CD4-positive, alpha-beta T cell treated with Interleukin-6 for 4 hours (primary cell): Measurements from ENCODE around the gene BACH1.

Experiments
- DNase-seq: peaks from one replicate; pipeline ENCODE4 v3.0.0-alpha.2; 2020; ENCODE audit warnings: mixed read lengths

The BACH1 gene

DNA sequence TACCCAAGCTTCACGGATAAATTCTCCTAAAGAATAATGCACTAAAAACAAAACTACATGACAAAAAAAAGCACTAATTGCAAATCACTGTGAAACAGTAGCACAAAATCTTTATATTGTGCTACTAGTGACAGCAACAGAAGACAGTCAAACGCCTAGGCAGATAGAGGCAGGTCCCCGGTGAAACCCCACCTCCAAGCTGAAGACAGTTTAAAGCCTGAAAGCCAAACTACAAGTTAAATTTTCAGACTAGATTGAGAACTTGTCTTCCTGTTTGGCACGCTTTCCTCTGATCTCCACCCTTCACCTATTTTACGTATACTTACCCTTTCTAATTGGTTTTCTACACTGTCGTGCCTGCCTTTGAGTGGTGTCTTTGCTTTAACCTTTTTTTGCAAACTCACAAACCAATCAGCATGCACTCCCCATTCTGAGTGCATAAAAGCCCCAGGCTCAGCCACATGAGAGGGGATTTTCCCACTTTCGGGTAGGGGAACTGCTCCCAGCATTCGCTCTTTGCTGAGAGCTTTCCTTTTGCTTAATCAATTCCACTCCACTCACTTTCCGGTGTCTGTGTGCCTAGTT, 3.6 kb upstream of the BACH1 start:
- DNase-seq = peak; percentile 46

DNA sequence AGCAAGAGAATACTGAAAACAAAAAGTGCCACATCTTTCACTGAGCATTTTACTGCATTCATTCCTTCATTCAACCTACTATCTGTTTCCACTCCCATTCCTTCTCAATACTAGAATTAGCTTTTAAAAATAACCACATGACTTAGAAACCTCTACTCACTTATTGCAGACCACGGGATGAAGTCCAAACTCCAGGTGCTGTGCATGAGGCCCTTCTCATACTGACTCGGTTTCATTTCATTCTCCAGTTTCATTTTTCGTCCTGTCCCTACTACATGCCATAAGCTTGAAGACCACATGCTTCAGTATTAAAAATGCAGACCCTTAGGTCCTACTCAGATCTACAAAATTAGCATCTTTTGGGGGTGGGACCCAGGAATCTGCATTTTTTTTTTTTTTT, 2.3 kb upstream of the BACH1 start:
- no peak for DNase-seq

DNA sequence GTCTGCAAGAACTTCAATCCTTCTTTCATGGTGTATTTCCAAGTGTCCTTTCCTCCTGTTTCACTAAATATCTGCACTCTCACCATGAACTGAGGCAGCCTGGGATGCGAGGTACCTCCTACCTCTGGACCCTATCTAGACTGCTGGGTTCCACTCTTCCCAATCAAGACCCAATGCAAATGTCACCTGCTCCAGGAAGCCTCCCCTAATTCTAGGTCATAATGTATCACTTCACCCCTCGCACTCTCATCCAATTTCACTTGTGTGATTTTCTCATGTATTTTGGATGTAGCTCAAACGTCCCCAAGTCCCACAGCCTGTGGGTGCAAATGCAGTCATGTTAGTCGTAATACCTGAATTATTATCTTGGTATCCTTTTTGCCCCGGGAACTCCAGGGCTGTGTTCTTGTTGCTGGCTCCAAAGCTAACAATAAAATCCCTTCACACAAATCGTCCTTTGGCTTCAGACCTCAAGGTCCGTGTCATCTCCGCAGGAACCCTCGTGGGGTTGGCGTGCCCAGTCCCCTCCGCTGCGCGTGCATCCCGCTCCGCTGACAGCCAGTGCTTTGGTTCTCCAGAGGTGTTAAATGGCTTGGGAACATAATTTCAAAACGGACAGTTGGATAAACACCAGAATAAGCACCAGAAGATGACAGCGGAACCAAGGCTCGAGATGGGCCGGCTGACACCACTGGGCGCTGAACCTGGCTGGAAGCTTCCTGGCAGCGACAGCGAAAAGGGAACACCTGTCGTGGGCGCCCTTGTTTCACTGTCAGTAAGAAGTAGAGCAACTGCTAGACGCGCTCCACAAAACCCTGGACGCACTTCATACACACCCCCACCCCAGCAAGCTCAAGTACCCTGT, 1.0 kb upstream of the BACH1 start:
- no peak for DNase-seq

DNA sequence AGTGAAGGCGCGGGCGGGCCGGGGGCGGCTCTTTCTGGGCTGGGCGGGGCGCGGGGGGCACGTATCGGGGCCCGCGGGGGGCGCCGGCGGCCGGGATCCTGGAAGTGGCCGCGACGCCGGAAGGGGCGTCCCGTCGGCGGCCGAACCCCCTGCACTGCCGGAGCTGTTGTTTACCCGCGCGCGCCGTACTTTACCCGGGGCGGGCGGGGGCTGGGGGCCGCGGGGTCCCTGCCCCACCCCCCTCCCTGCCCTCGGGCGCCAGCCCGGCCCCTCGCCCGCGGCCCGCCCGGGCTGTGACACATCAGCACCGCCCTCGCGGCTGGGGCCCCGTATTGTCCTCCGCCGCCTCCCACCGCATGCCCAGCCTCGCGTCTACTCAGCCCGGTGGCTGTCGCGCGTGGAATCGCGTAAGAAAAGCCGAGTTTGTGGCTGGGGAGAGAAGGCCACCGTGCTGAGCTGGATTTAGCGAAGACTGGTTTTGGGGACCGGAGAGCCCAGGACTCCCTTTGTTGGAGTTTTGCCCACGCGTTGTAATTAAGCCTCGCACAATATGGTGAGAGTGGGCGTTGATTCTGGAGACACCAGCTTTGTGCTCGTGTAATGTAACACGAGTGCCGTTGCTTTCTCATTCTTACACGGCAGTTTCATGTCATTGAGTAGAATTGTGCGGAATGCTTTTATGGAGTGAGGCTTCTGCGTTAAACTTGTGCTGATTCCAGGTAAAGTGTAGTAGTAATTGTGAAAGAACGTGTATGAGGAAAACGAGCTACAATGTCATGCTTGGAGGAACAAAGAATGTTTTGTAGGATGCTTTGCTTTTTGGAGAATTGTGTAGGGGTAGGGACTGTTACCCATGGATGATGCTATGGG, 559 bp downstream of the BACH1 start:
- DNase-seq = peak; percentile 76

DNA sequence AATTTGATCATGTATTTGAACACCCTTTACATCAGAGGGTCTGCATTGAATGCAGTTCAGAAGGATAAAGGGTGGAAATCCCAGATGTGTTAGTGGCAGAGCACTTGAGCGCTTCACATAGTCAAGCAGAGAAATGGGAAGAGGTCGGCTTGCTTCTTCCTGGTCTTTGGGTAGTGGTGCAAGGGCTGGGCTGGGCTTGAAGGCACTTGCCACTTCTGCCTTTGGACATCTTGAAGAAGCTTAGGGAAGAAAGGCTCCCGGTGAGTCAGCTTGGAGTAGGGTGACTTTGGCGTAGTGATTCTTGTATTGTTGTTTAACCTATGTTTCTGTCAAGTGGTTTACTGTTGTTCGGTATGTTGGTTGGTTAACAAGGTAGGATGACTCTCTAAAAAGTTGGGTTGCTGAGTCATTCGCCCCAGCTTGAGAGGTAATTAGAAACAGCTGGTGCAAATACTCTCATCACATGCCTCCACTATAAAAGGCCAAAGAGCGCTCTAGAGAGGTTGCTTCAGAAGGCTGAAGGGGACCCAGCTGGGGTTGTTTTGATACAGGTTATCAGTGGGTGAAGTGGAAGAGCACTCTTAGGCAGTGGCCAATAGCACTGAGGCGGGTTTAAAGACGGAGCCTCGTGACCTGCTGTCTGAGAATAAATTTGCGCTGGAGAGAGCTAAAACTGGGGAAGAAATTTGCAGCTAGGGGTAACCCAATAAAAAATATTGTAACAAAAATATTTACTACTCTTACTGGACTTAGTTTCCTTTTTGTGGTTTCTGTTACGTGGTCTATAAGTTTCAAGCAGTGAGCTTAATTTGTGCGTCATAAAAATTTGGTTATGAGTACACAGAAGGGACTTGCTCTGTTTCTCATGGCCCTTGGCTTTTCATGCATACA, 1.4 kb downstream of the BACH1 start:
- DNase-seq = peak; percentile 62

DNA sequence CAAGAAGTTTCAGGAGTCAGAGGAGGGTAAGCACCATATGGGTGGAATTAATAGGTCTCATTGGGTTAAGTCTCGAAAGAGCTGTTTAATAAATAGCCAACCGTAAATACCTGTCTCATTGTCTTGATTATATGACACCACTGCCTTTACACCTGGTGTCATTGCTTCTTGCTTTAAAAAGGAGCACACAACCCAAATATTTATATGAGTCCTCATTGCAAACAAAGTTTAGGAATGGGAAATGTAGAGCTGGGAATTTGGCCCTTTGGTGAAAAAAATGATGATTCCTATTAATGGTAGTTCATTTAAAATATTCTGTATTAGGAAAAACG, 2.1 kb downstream of the BACH1 start:
- DNase-seq = no peak

DNA sequence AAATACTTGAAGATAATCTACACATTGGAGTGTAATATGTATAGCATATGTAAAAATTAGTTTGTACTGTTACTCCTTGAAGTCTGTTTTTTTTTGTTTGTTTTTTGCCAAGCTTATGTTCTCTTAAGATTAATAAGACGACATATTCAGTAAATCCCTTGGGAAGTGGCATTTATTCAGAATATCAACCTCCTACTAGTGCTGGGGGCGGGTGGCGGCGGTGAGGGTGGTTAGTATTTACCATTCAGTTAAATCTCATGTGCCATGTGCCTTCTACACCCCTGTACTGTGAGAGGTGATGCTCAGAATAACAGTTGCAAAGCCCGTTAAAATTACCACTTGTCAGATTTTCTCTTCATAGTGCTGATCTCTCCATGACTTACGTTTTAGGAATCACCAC, 3.0 kb downstream of the BACH1 start:
- DNase-seq = no peak

DNA sequence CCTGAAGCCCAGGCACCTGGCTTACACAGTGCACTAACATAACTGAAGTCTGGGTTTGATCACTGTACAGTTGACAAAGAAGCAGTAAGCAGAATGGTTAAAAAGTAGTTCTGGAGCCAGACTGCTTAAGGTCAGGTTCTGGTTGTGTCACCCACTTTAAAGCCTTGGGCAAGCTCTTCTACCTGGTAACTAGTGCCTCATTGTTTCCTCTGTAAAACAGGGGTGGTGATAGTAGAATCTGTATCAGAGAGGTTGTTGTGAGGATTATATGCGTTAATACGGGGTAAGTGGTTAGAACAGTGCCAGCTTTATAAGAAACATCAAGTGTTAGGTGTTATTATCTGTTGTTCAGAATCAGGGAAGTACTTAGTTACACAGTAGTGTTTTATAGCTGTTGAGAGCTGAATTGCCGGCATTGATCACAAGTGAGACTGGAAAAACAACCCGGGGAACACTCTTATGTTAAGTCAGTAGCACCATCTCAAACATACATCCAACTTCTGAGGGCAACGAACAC, 3.7 kb downstream of the BACH1 start:
- no peak for DNase-seq

DNA sequence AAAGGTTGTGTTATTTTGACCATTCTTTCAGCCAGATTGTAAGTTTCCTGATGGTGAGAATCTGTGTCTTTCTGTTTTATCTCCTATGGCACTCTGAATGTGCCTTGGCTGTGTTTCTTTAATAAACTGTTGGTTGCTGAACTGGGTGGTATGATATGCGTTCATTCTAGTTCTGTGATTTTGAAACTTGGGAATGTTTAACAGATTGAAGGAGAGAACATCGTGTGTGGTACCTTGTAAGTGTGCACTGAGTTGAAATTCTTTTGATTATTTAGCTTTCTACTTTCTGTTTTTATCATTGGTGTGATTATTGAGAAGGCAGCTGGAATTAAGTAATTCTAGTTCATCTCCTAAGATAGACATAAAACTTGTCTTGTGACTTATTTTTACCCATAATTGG, 4.6 kb downstream of the BACH1 start:
- no peak for DNase-seq

DNA sequence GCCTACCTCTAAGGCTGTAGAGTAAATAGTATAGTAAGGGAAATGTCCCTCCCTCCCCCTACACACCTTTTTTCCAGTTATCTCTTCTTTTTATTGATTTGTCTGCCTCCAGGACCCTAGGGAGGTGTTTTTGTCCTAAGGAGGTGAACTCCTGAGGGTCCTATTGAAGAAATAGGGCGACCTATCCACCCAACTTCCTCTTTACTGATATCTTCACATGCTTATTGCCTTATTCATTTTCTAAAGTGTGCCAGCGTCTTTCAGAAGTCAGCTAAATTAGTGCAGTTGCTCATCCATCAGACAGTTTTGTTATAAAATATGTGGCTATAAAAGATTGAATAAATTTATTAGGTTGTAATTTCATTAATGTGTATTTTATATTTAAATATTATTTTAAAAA, 5.9 kb downstream of the BACH1 start:
- no peak for DNase-seq

DNA sequence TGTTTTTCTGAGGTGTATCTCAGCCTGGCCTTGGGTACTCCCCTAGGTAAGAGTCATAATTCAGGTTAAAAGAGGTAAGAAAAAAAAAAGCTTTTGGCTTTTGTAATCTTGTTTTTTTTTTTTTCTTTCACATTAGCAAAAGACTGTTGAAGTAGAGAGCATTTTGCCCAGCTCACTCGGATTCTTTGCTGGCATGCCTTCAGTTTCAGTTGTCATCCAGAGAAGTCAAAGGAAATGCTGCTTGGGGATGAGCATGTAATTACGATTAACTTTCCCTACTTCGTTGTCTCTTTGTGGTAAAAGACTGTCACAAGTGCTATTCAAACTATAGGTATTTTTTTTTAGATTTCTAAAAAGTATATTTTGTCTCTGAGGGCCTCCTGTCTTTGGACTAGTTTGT, 6.3 kb downstream of the BACH1 start:
- no peak for DNase-seq

DNA sequence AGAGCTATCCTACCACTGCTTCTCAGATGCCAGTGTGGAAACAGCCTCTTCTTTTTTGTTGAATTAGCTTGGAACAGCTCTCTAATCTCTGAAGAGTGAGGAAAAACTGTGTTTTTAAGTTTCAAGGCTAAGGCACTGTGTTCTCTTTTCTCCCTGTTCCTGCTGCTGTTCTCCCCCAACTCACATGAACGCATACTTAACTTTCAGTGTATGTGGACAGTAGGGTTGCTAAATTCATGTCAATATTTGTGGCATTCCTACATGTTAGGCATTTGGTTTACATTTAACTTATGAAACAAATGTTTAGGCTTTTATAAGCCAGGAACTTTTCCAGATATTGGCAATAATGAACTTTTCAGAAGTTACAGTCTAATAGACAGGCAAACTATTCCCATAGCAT, 6.8 kb downstream of the BACH1 start:
- no peak for DNase-seq

DNA sequence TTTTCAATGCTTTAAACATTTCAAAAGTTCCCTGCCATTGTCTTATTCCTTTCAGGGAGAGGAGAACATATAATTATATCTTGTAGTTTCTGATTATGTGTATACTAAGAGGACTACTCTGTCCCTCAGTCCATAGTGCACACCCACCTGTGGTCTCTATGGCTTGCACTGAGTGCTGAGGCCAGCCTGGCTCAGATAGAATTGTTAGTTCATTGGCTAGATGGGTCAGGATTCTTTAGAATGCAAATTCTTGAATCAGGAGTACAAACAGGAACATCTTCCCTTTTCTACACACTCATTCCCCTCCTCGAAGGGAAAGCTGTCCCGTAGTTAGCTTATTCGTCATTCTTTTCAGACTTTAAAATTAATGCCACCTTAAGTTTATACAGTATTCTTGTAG, 8.2 kb downstream of the BACH1 start:
- DNase-seq = no peak

DNA sequence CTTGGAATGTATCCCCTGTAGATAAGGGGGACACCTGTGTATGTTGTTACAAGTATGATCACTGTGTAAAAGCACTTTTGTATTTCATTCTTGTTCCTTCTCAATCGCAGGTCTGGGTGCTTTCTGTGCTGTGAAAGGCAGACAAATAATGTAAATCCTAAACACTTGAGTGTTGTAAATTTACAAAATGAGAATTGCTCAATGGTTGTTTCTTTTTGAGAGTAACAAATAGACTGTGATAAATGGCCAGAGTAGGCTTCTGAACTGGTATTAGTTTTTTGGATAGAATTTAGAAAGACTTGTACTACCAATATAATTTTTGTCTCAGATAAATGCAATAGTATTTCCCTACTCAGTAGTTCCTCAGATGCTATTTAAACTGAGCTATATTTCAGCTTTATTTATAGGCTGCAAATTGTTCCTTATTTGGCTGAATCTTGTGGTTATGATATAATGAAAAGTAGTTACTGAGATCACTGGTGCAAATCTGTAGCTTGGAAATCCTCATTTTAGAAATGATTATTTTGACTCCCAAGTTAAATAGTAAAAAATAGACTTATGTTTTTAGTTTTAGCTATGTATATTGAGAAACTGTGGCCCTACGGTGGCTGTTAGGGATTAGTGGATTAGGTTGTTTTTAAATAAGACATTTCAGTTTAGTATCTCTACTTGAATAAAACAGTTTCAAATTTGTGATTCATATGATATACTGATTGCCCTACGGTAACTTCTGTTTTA, 9.2 kb downstream of the BACH1 start:
- no peak for DNase-seq

DNA sequence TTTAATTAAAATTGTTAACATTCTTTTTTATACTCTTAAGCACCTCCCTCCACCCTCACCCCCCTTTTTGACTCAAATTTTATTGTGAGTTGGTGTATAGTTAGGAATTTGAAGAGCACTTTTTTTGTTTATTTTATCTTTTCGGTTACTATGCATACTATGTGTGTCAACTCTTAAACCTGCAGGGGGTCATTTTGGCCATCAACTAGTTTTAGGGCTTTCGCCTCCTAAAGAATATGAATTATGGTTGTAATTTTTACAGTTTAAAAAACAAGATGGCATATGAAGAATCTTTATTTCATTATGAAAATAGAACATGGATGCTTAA, 9.7 kb downstream of the BACH1 start:
- no peak for DNase-seq

DNA sequence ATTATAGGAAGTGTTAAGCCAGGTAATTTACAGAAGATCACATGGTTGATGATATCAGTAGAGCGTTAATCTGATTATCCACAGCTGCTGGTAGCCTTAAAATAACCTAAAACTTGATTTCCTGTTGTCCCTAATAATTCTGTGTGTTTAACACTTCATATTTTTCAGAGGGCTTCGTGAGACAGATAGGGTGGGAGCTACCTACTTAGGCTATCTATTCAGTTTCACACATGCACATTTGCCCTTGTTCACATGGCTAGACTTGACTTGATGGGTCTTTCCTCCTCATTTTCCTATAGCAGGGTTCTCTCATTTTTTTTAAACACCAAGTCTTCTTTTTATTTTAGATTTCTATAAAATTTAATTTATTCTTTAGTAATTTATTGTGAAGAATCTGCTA, 11.0 kb downstream of the BACH1 start:
- DNase-seq = no peak

DNA sequence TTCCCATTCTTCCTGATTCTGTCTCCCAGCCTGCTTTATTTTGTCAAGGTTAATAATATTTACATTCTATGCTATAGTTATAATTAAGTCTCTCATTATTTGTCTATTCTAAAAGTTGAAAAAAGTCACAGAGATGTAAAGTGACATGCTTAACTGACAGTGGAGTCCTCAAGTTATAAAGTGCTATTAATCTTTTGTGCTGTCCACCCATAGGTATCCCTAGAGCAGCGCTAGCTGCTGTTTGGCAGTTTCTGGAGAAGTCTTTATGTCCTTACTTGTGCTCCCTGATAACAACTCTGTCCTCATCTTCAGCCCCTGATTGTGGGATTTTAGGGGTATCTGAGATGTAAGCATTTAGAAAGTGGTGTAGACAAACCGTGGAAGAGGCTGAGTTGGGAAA, 13.1 kb downstream of the BACH1 start:
- no peak for DNase-seq

DNA sequence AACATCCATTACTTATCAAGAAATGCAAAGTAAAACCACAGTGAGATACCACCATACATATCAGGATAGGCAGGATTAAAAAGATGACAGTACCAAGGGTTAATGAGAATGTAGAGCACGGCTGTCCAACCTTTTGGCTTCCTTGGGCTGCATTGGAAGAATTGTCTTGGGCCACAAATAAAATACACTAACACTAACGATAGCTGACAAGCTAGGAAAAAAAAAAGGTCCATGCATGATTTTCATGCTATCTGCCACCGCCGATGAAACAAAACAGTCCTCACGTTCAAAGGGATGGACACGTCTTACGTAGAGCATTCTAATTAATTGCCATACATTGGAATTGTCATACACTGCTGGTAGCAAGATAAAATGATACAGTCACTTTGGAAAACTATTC, 14.3 kb downstream of the BACH1 start:
- no peak for DNase-seq

DNA sequence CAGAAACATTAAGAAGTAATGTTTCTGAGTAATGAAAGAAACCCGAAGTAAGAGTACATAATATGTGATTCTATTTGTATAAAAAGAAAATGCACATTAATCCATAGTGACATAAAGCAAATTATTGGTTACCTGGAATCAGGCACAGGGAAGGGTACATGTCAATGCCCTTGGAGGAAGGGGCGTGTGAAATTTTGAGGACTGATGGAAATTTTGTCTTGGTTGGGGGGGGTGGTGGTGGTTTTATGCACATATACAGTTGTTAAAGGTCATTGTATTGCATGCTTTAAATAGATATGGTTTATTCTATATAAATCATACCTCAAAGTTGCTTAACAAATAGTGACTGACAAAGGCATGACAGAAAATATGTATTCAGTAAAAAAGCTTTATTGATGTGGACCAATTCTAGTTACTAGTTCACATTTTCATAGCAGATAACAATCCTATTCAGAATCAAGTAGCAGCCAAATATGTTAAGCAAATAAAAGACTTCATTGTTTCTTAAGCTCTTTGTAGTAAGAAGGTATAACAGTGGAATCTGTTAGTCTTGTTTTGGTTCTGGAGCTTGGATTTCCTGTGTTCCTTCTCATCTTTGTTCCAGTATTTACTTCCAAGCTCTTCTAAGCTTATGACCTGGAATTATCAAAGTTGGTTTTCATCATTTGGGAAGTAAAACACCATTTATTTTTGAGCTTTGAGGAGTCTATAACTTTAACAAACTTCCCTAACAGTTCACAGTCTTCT, 15.1 kb downstream of the BACH1 start:
- no peak for DNase-seq

DNA sequence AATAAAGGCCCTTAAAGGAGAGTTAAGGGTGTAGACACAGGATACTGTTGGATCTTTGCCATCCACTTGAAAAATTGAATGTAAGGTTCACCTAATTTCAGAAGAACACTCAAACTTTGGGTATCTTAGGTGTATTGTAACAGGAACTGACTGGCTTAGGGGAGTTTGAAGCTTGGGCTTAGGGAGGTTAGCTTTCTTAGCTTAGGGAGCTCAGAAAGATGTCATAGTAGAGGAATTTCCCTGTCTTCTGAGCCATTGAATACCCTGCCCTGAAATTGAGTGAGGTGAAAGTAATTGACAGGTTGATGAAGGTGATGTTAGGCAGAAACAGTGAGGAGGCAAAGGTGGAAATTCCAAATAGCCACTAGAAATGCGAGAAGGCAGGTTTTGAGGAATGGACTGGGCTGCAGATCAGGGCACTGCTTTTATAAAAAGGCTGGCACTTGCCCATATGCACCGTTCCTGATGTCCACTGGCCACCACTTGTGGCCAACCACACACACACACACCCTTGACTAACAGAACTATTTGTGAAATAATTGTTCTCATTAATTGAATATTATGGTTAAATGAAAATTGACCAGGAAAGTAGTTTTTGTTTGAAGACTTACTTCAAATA, 16.5 kb downstream of the BACH1 start:
- DNase-seq = no peak
